Pancreas (tissue), 10 donors: Measurements from ENCODE around the gene B4GALT1. TPM values are rescaled to one million over a fixed set of nuclear protein-coding genes. Genes with fewer than 3 reads are reported as not detected.
"Not testable (repeated sequence)": the region's sequence is repeated elsewhere in the genome, so short reads cannot be mapped to it uniquely, and the experiment has no call there.

Source experiments
- ATAC-seq, 4 donors: fragments of 200-7000 bp; cut with Tn5 transposase; one replicate each; pipeline versions ENCODE4 v1.8.0 to v1.9.1; 2020; ENCODE audit warnings: mild to moderate bottlenecking in 4 of 4, moderate library complexity in 4 of 4
- DNase-seq, 6 donors: peaks; one replicate each; pipeline ENCODE4 v3.0.0-alpha.2; 2020
- FAIRE-seq: peaks from 2 replicates; lab custom pipeline; 2012; peaks lifted over from hg19 to GRCh38; lab: Jason Lieb, UNC
- H3K27ac ChIP-seq, 4 donors: fragments of 200-600 bp; sonication (generic); 1 replicate in 3 of 4; 2 replicates in 1 of 4; pipeline versions ENCODE4 v1.5.0 to v1.8.0; 2020
- H3K27me3 ChIP-seq, 4 donors: fragments of 200-600 bp; one replicate each; pipeline ENCODE4 v1.8.0; 2021
- H3K36me3 ChIP-seq, 3 donors: fragments of 200-600 bp; sonication (generic) in 1 of 3; one replicate each; pipeline versions ENCODE4 v1.5.0 to v1.8.0; 2020 to 2021
- H3K4me1 ChIP-seq, 3 donors: fragments of 200-600 bp; one replicate each; pipeline ENCODE4 v1.8.0; 2021
- H3K4me3 ChIP-seq, 4 donors: fragments of 200-600 bp; sonication (generic) in 2 of 4; one replicate each; pipeline versions ENCODE4 v1.5.0 to v1.8.0; 2020 to 2021
- H3K9me3 ChIP-seq, 4 donors: fragments of 200-600 bp; one replicate each; pipeline ENCODE4 v1.8.0; 2021
- CTCF ChIP-seq, 4 donors: fragments of 200-600 bp; sonication (generic) in 3 of 4; IDR thresholded peaks; one replicate each; pipeline versions ENCODE4 v1.5.0 to v1.8.0; 2021; ENCODE audit warnings: antibody characterized with exemption in 4 of 4
- WGBS, 2 donors: extraction: QIAGEN DNeasy Blood & Tissue Kit; methylation state at CpG; one replicate each; pipeline ENCODE4 v1.1.7; 2013; 5-methylcytosine and 5-hydroxymethylcytosine counted together
- intact Hi-C, 3 donors: fragments of 100-400 bp; cut with DNase I; formaldehyde crosslinking; loops; one replicate each; pipeline versions ENCODE4 v1.11.1 to v1.14.2; 2022
- polyA plus RNA-seq, 2 donors: library from polyadenylated mRNA; stranded (reverse); fragments of 200-250 nt; gene quantifications; one replicate each; pipeline ENCODE4 v1.2.3, GENCODE V29; 2013
- total RNA-seq, 6 donors: library from RNA; stranded (reverse); fragmentation: NEBNext Ultra II Directional in 4 of 6; extraction: Animal tissue kit (Norgen Biotek cat#: 25700) in 4 of 6; gene quantifications; one replicate each; pipeline versions ENCODE4 v1.2.1 to v1.2.4, GENCODE V29; 2021 to 2023
- donor health status: healthy with polysubstance abuse.
- donor health status: DM: no; HTN: no; CAD: no; lungs with moderate emphysema.
- donor health status: DM: no; HTN: no; CAD: no.
- donor health status: control.
- donor health status: control.
- donor health status: Bipolar disorder and iron deficiency.
- donor health status: DM: yes; HTN: yes; CAD: no.
- donor health status: DM: no; HTN: no; CAD: no.
- donor health status: DM: no; HTN: no; CAD: no.
- donor health status: DM: yes; HTN: yes; CAD: no.

The B4GALT1 gene
- total and polyA plus RNA-seq, 8 donors: 9.7 to 54.2 (median 24.4) TPM

- ATAC-seq (no peak), DNase-seq (no peak), FAIRE-seq (no peak)
- Histone ChIP-seq H3K4me3 (peak overlapping the region in 2 of 4 donors; percentile 74 to 90), H3K4me1 (peaks cover 30 to 71% (median 57%) of the 10 kb centered on the region in 3 donors), H3K27me3 (no peaks in the 10 kb centered on the region), H3K36me3 (no peaks in the 10 kb centered on the region), H3K9me3 (no peaks in the 10 kb centered on the region), H3K27ac (peak overlapping the region; percentile 6 to 97 (median 93))
- WGBS, 2 donors: 72 to 74% methylated on average over 8 of the region's 8 CpGs
- TF ChIP-seq CTCF (IDR thresholded peaks at IDR 0.05): no peak
- intact Hi-C loops: loop anchor here in 1 of 3 donors (10.0 kb wide), 1 partner anchor 61 kb away; no protein-coding TSS in a partner anchor
Measured at GRCh38 chr9:33163433-33164137, 3.6 kb downstream of the B4GALT1 start.

- H3K4me1 ChIP-seq: peaks cover 30 to 74% (median 57%) of the 10 kb centered on the region in 3 donors
- no peaks in the 10 kb centered on the region for H3K27me3 ChIP-seq
- no peaks in the 10 kb centered on the region for H3K36me3 ChIP-seq
- DNase-seq: peak in 1 of 6 donors; percentile 39
- peak overlapping the region; percentile 6 to 97 (median 65) for H3K27ac ChIP-seq
- intact Hi-C loops: loop anchor here in 1 of 3 donors (10.0 kb wide), 1 partner anchor 62 kb away; no protein-coding TSS in a partner anchor
- ATAC-seq: no peak
- no peak for TF ChIP-seq CTCF (IDR thresholded peaks at IDR 0.05)
- no peaks in the 10 kb centered on the region for H3K9me3 ChIP-seq
- peak overlapping the region in 2 of 4 donors; percentile 74 to 90 for H3K4me3 ChIP-seq
- WGBS, 2 donors: 32 to 41% methylated on average over 9 of the region's 9 CpGs
- FAIRE-seq: no peak
Measured at GRCh38 chr9:33162721-33163311, 4.3 kb downstream of the B4GALT1 start.

- ATAC-seq (peak; percentile 12 to 43 (median 28)), FAIRE-seq (no peak), DNase-seq (peak in 1 of 6 donors; percentile 52)
- Histone ChIP-seq H3K4me3 (no peak overlapping the region), H3K27ac (peak overlapping the region; percentile 29 to 97 (median 65)), H3K36me3 (no peaks in the 10 kb centered on the region), H3K4me1 (peaks cover 30 to 80% (median 57%) of the 10 kb centered on the region in 3 donors), H3K9me3 (no peaks in the 10 kb centered on the region), H3K27me3 (no peaks in the 10 kb centered on the region)
- WGBS, 2 donors: 0 to 8% methylated on average over 1 of the region's 1 CpG
- intact Hi-C loops: loop anchor here in 1 of 3 donors (10.0 kb wide), 1 partner anchor 63 kb away; no protein-coding TSS in a partner anchor
- TF ChIP-seq CTCF (IDR thresholded peaks at IDR 0.05): no peak
Measured at GRCh38 chr9:33161589-33162132, 5.5 kb downstream of the B4GALT1 start.

GRCh38 chr9:33161011-33161588 lies 6.0 kb downstream of the B4GALT1 start:
- FAIRE-seq (no peak), DNase-seq (peak in 1 of 6 donors; percentile 46), ATAC-seq (peak; percentile 20 to 48 (median 35))
- H3K27ac ChIP-seq: peak overlapping the region; percentile 8 to 97 (median 63)
- H3K27me3 ChIP-seq: no peaks in the 10 kb centered on the region
- 65 to 67% methylated on average over 6 of the region's 6 CpGs for WGBS, 2 donors
- H3K36me3 ChIP-seq: no peaks in the 10 kb centered on the region
- TF ChIP-seq CTCF (IDR thresholded peaks at IDR 0.05): no peak
- H3K4me3 ChIP-seq: no peak overlapping the region
- peaks cover 30 to 83% (median 57%) of the 10 kb centered on the region in 3 donors for H3K4me1 ChIP-seq
- intact Hi-C loops: loop anchor here in 1 of 3 donors (10.0 kb wide), 1 partner anchor 64 kb away; no protein-coding TSS in a partner anchor
- no peaks in the 10 kb centered on the region for H3K9me3 ChIP-seq

- intact Hi-C loops: loop anchor here in 1 of 3 donors (10.0 kb wide), 1 partner anchor 64 kb away; no protein-coding TSS in a partner anchor
- H3K36me3 ChIP-seq, H3K27me3 ChIP-seq, FAIRE-seq, H3K4me3 ChIP-seq, H3K9me3 ChIP-seq, ATAC-seq, DNase-seq: not testable (repeated sequence)
- Histone ChIP-seq H3K4me1 (peaks cover 30 to 83% (median 57%) of the 10 kb centered on the region in 3 donors), H3K27ac (peak overlapping the region in 2 of 4 donors; percentile 97)
- WGBS, 2 donors: 91 to 92% methylated on average over 9 of the region's 9 CpGs
Measured at GRCh38 chr9:33160446-33160845, 6.7 kb downstream of the B4GALT1 start.
